ENCODE results near the gene KIAA0408. TPM values are rescaled to one million over a fixed set of nuclear protein-coding genes. Genes with fewer than 3 reads are reported as not detected.

The KIAA0408 gene
- total and polyA plus RNA-seq, 9 of the 15 experiments (the other 6 are each of a cell fraction or from before 2014, with no cell fraction given): 0.11 TPM; not detected in 8

- TF ChIP-seq TSHZ1 (CRISPR knock-in tag; IDR thresholded peaks at IDR 0.05) (no peak), SAP30 (IDR thresholded peaks at IDR 0.05; ENCODE audit: borderline replicate concordance, insufficient read depth, low read depth, low read length, poor library complexity, severe bottlenecking) (no peak), FOXA3 (CRISPR knock-in tag; conservative IDR thresholded peaks at IDR 0.05 in 1 of 2, IDR thresholded peaks at IDR 0.05 in 1 of 2) (no peak), ZNF655 (CRISPR knock-in tag; IDR thresholded peaks at IDR 0.05) (no peak), PATZ1 (CRISPR knock-in tag; IDR thresholded peaks at IDR 0.05; ENCODE audit: borderline replicate concordance) (no peak), NONO (IDR thresholded peaks at IDR 0.05; ENCODE audit: low read depth in 2 of 2, low read length in 1 of 2) (no peak), THAP7 (CRISPR knock-in tag; IDR thresholded peaks at IDR 0.05) (no peak), SMAD2 (IDR thresholded peaks at IDR 0.05; ENCODE audit: low read depth, low read length) (no peak)
Observed at GRCh38 chr6:127464161-127464880, 5.1 kb upstream of the KIAA0408 start (continued).
